Common myeloid progenitor, CD34-positive (primary cell): ENCODE measurements around the gene SYNGR3.
"Not testable (repeated sequence)": the region's sequence is repeated elsewhere in the genome, so short reads cannot be mapped to it uniquely, and the experiment has no call there.

ENCODE experiments used
- CTCF ChIA-PET: fragments of 350-600 bp; sonication (Branson Sonifier 250); formaldehyde crosslinking; loops from one replicate; lab custom pipeline; 2021; ENCODE audit warnings: antibody characterized with exemption; lab: Charles Lee
- POLR2A ChIA-PET: fragments of 350-600 bp; sonication (Branson Sonifier 250); formaldehyde crosslinking; loops from one replicate; lab custom pipeline; 2021; ENCODE audit warnings: antibody characterized with exemption; lab: Charles Lee
- DNase-seq, 3 donors: peaks; one replicate each; pipeline versions ENCODE4 v3.0.0 to v3.0.0-alpha.2; 2013
- H3K27ac ChIP-seq, 2 experiments: 1 replicate in 1 of 2; 2 replicates in 1 of 2; pipeline ENCODE4 v1.7.0; 2013; ENCODE audit warnings: inconsistent platforms in 2 of 2, low read length in 2 of 2, mild to moderate bottlenecking in 2 of 2, low read depth in 1 of 2, moderate library complexity in 1 of 2; ENCODE audit not compliant: severe bottlenecking in 2 of 2, insufficient read depth in 1 of 2, poor library complexity in 1 of 2
- H3K27me3 ChIP-seq, 5 experiments: replicated peaks in 2 of 5; 1 replicate in 3 of 5; 2 replicates in 2 of 5; pipeline versions ENCODE4 v1.6.1 to v1.7.0; 2013; ENCODE audit warnings: low read length in 4 of 5, mild to moderate bottlenecking in 2 of 5, moderate library complexity in 2 of 5, inconsistent platforms in 1 of 5; ENCODE audit not compliant: insufficient read depth in 5 of 5, control insufficient read depth in 4 of 5
- H3K36me3 ChIP-seq, 4 experiments: 1 replicate in 2 of 4; 2 replicates in 2 of 4; pipeline versions ENCODE4 v1.6.1 to v1.7.0; 2013; ENCODE audit warnings: low read length in 3 of 4, control low read depth in 1 of 4, mild to moderate bottlenecking in 1 of 4; ENCODE audit not compliant: control insufficient read depth in 4 of 4, insufficient read depth in 4 of 4
- H3K4me1 ChIP-seq, 4 experiments: 1 replicate in 3 of 4; 2 replicates in 1 of 4; pipeline versions ENCODE4 v1.6.1 to v1.7.1; 2013; ENCODE audit warnings: low read length in 3 of 4, mild to moderate bottlenecking in 3 of 4, control low read depth in 1 of 4, inconsistent platforms in 1 of 4, moderate library complexity in 1 of 4; ENCODE audit not compliant: control insufficient read depth in 4 of 4, insufficient read depth in 4 of 4; ENCODE audit errors: control extremely low read depth in 1 of 4
- H3K4me3 ChIP-seq, 7 experiments: 1 replicate in 4 of 7; 2 replicates in 3 of 7; pipeline versions ENCODE4 v1.5.1 to v1.7.0; 2013; ENCODE audit warnings: mild to moderate bottlenecking in 7 of 7, low read length in 6 of 7, moderate library complexity in 6 of 7, inconsistent platforms in 2 of 7, low read depth in 2 of 7, control low read depth in 1 of 7; ENCODE audit not compliant: insufficient read depth in 4 of 7, control insufficient read depth in 1 of 7; ENCODE audit errors: extremely low read depth in 1 of 7
- H3K9me3 ChIP-seq, 5 experiments: 1 replicate in 4 of 5; 2 replicates in 1 of 5; pipeline versions ENCODE4 v1.6.1 to v1.7.1; 2013; ENCODE audit warnings: low read length in 4 of 5, mild to moderate bottlenecking in 2 of 5, inconsistent platforms in 1 of 5, low read depth in 1 of 5, moderate library complexity in 1 of 5; ENCODE audit not compliant: control insufficient read depth in 4 of 5, insufficient read depth in 2 of 5; ENCODE audit errors: control extremely low read depth in 1 of 5
- WGBS: methylation state at CpG from one replicate; pipeline ENCODE4 v1.1.5; 2013; ENCODE audit not compliant: insufficient coverage; 5-methylcytosine and 5-hydroxymethylcytosine counted together

The SYNGR3 gene

GRCh38 chr16:2007081-2007836 is 17.5 kb downstream of the SYNGR3 start:
- POLR2A ChIA-PET: interaction anchor here (0.7 to 1.8 kb wide), 3 partner anchors 43 to 148 kb away, joined by 3 to 8 read pairs (median 5); partner anchors contain the start of genes RPS2 and TRAF7
- Histone ChIP-seq H3K27me3 (no peaks in the 10 kb centered on the region), H3K27ac (peak overlapping the region; percentile 82 to 91)

GRCh38 chr16:2008009-2008526 is 18.3 kb downstream of the SYNGR3 start:
- Histone ChIP-seq H3K27ac (peak overlapping the region; percentile 82 to 91), H3K27me3 (no peaks in the 10 kb centered on the region), H3K4me1 (peaks cover 7 to 69% (median 63%) of the 10 kb centered on the region in 4 experiments), H3K9me3 (no peaks in the 10 kb centered on the region), H3K36me3 (peaks cover 0 to 27% (median 3%) of the 10 kb centered on the region in 4 experiments), H3K4me3 (peak overlapping the region in 5 of 7 experiments; percentile 70 to 91 (median 90))
- peak; percentile 70 to 88 (median 84) for DNase-seq
- ChIA-PET CTCF (interaction anchor here (0.6 to 6.9 kb wide), 10 partner anchors 11 to 492 kb away, joined by 3 to 80 read pairs (median 4); partner anchors contain the start of genes NPW, NTHL1, TRAF7 and TSC2), POLR2A (interaction anchor here (0.6 to 1.8 kb wide), 4 partner anchors 43 to 147 kb away, joined by 3 to 8 read pairs (median 4); partner anchors contain the start of genes RPS2 and TRAF7)
- 2% methylated on average over 10 of the region's 15 CpGs for WGBS

More at GRCh38 chr16:2007081-2007836, 17.5 kb downstream of the SYNGR3 start:
- Histone ChIP-seq H3K4me3 (peak overlapping the region in 5 of 7 experiments; percentile 70 to 91 (median 90)), H3K9me3 (no peaks in the 10 kb centered on the region), H3K36me3 (peaks cover 0 to 35% (median 11%) of the 10 kb centered on the region in 4 experiments), H3K4me1 (peaks cover 7 to 69% (median 63%) of the 10 kb centered on the region in 4 experiments)
- no peak for DNase-seq
- 59% methylated on average over 13 of the region's 16 CpGs for WGBS
- CTCF ChIA-PET: interaction anchor here (0.6 to 6.9 kb wide), 8 partner anchors 13 to 493 kb away, joined by 3 to 80 read pairs (median 5); partner anchors contain the start of genes NPW, NTHL1, TRAF7 and TSC2

- peaks cover 7 to 66% (median 60%) of the 10 kb centered on the region in 4 experiments for H3K4me1 ChIP-seq
- H3K27me3 ChIP-seq: no peaks in the 10 kb centered on the region
- ChIA-PET CTCF (interaction anchor here (1.1 to 6.9 kb wide), 8 partner anchors 12 to 145 kb away, joined by 3 to 80 read pairs (median 5); partner anchors contain the start of genes NPW, NTHL1, TRAF7 and TSC2), POLR2A (interaction anchor here (1.8 kb wide), 1 partner anchor 145 kb away, joined by 8 read pairs; no protein-coding TSS in a partner anchor)
- peak overlapping the region; percentile 47 to 91 (median 80) for H3K4me3 ChIP-seq
- 3% methylated on average over 20 of the region's 23 CpGs for WGBS
- no peaks in the 10 kb centered on the region for H3K9me3 ChIP-seq
- peak in 2 of 3 donors; percentile 35 to 52 for DNase-seq
- H3K27ac ChIP-seq: peak overlapping the region; percentile 72 to 91
- H3K36me3 ChIP-seq: peaks cover 0 to 21% (median under 1%) of the 10 kb centered on the region in 4 experiments
Observed at GRCh38 chr16:2008631-2009163, 18.9 kb downstream of the SYNGR3 start.

- under 1% methylated on average over 45 of the region's 55 CpGs for WGBS
- DNase-seq: no peak
- peak overlapping the region; percentile 47 to 91 (median 80) for H3K4me3 ChIP-seq
- H3K4me1 ChIP-seq: peaks cover 7 to 60% (median 56%) of the 10 kb centered on the region in 4 experiments
- ChIA-PET CTCF (interaction anchor here (1.1 to 6.9 kb wide), 6 partner anchors 12 to 144 kb away, joined by 4 to 80 read pairs (median 6); partner anchors contain the start of gene TRAF7), POLR2A (interaction anchor here (0.9 kb wide), 1 partner anchor 44 kb away, joined by 4 read pairs; the partner anchor contains the start of gene RPS2)
- H3K9me3 ChIP-seq: no peaks in the 10 kb centered on the region
- H3K27ac ChIP-seq: peak overlapping the region; percentile 72 to 91
- H3K36me3 ChIP-seq: peaks cover 0 to 21% (median under 1%) of the 10 kb centered on the region in 4 experiments
- no peaks in the 10 kb centered on the region for H3K27me3 ChIP-seq
Observed at GRCh38 chr16:2009164-2009711, 19.5 kb downstream of the SYNGR3 start.

- CTCF ChIA-PET: no interaction called here
- peak within 1 kb of the TSS; percentile 47 to 91 (median 84) for H3K4me3 ChIP-seq
- peaks cover 7 to 53% (median 49%) of the 10 kb centered on the region in 4 experiments for H3K4me1 ChIP-seq
- peaks cover 0 to 21% (median under 1%) of the 10 kb centered on the region in 4 experiments for H3K36me3 ChIP-seq
- DNase-seq: peak; percentile 85 to 88 (median 87)
- H3K27ac ChIP-seq: peak within 1 kb of the TSS; percentile 72 to 91
- H3K27me3 ChIP-seq: no peaks in the 10 kb centered on the region
- POLR2A ChIA-PET: interaction anchor here (0.9 kb wide), 1 partner anchor 45 kb away, joined by 4 read pairs; the partner anchor contains the start of gene RPS2
- 3% methylated on average over 52 of the region's 52 CpGs for WGBS
- no peaks in the 10 kb centered on the region for H3K9me3 ChIP-seq
Observed at GRCh38 chr16:2009791-2010510, 20.2 kb downstream of the SYNGR3 start, which contains the start of gene ZNF598. ZNF598 (minus strand) TSS chr16:2009821.

- H3K27ac ChIP-seq: not testable (repeated sequence)
- CTCF ChIA-PET: interaction anchor here (0.9 to 2.1 kb wide), 4 partner anchors 11 to 192 kb away, joined by 4 to 6 read pairs (median 4); no protein-coding TSS in a partner anchor
- 50% methylated on average over 2 of the region's 9 CpGs for WGBS
Observed at GRCh38 chr16:2011726-2012125, 22.0 kb downstream of the SYNGR3 start.

More at GRCh38 chr16:2011726-2012125, 22.0 kb downstream of the SYNGR3 start:
- H3K9me3 ChIP-seq, DNase-seq, H3K27me3 ChIP-seq, POLR2A ChIA-PET, H3K4me3 ChIP-seq: not testable (repeated sequence)
- Histone ChIP-seq H3K4me1 (peaks cover 7 to 35% (median 32%) of the 10 kb centered on the region in 4 experiments), H3K36me3 (peaks cover 0 to 12% (median under 1%) of the 10 kb centered on the region in 4 experiments)
